ENCODE measurements around the gene TRPM5. TPM values are rescaled to one million over a fixed set of nuclear protein-coding genes. Genes with fewer than 3 reads are reported as not detected.
A peak's percentile ranks its signal among the peaks of the same experiment; 100 is the strongest.

The TRPM5 gene
- total and polyA plus RNA-seq, 2 of the 8 experiments (the other 6 are each of a cell fraction or from before 2014, with no cell fraction given) = 0.02 TPM; not detected in 1

- no peak overlapping the region for H3K4me2 ChIP-seq (ENCODE audit: insufficient read depth in 1 of 2, low read depth in 2 of 2, low read length in 2 of 2)
- H3K79me2 ChIP-seq (ENCODE audit: control insufficient read depth in 1 of 2, insufficient read depth in 2 of 2, low read length in 2 of 2) = no peaks in the 10 kb centered on the region
- peaks cover 0 to 8% (median 4%) of the 10 kb centered on the region in 4 experiments; a peak in 3 of 7 replicates for H3K27me3 ChIP-seq (replicated peaks in 1 of 4; ENCODE audit: control insufficient read depth in 3 of 4, extremely low read depth in 1 of 4, insufficient read depth in 3 of 4, low read length in 3 of 4)
- peak overlapping the region; percentile 53 for H3K4ac ChIP-seq (replicated peaks; ENCODE audit: insufficient read length, low read depth, low read length)
- H4K20me1 ChIP-seq (replicated peaks in 1 of 2; ENCODE audit: control insufficient read depth in 1 of 2, insufficient read depth in 2 of 2, low read length in 2 of 2) = peaks cover 0 to 27% of the 10 kb centered on the region in 2 experiments
- CTCF ChIA-PET (ENCODE audit: partially characterized antibody) = interaction anchor here (4.6 kb wide), 1 partner anchor 99 kb away, joined by 37 read pairs; no protein-coding TSS in a partner anchor
- H3K9me3 ChIP-seq (ENCODE audit: insufficient read depth in 2 of 2, low read depth in 1 of 2, low read length in 1 of 2) = no peaks in the 10 kb centered on the region; a peak in 1 of 4 replicates
- H3K9ac ChIP-seq (replicated peaks in 1 of 4; ENCODE audit: extremely low read depth in 1 of 4, low read depth in 3 of 4, low read length in 3 of 4) = no peak overlapping the region
- no peak overlapping the region for H3K23ac ChIP-seq (ENCODE audit: insufficient read length)
- no peak overlapping the region for H3K18ac ChIP-seq (ENCODE audit: extremely low read depth, low read length)
- peak overlapping the region; percentile 14; the same call in 1 of the 2 replicates for H4K8ac ChIP-seq (ENCODE audit: extremely low read depth, insufficient read depth, low read length)
- WGBS, 2 experiments (ENCODE audit: extremely low coverage in 1 of 2, insufficient coverage in 1 of 2, insufficient read length in 1 of 2, insufficient replicate concordance in 2 of 2, low coverage in 1 of 2, low lambda C conversion rate in 2 of 2, missing lambda C conversion rate in 1 of 2) = 87% methylated on average over 22 of the region's 22 CpGs; no CpG with 5 or more reads in 1 of the 2 experiments
- peak overlapping the region; percentile 67; the same call in 1 of the 2 replicates for H2AK5ac ChIP-seq (ENCODE audit: low read depth, low read length)
- POLR2A ChIA-PET (ENCODE audit: partially characterized antibody) = no interaction called here
- H2BK20ac ChIP-seq (ENCODE audit: low read length) = no peak overlapping the region
- H2BK12ac ChIP-seq (ENCODE audit: low read depth, low read length) = no peak overlapping the region
- no peak overlapping the region for H2BK15ac ChIP-seq (ENCODE audit: low read length)
- no peaks in the 10 kb centered on the region for H3K79me1 ChIP-seq (ENCODE audit: low read depth, low read length)
- FAIRE-seq (no peak), DNase-seq (ENCODE audit: low read depth in 1 of 2, low spot score in 2 of 2) (no peak)
- no peak overlapping the region for H3K14ac ChIP-seq (ENCODE audit: insufficient read length)
- H3K4me3 ChIP-seq (ENCODE audit: extremely low read depth in 1 of 4, insufficient read depth in 2 of 4, low read depth in 3 of 4, low read length in 4 of 4) = no peak overlapping the region
- H3K36me3 ChIP-seq (ENCODE audit: control insufficient read depth in 2 of 4, insufficient read depth in 4 of 4, low read length in 3 of 4) = no peaks in the 10 kb centered on the region
- no peak overlapping the region for H4K91ac ChIP-seq (replicated peaks; ENCODE audit: insufficient read length, low read length)
- H3K4me1 ChIP-seq (replicated peaks in 1 of 4; ENCODE audit: control insufficient read depth in 3 of 4, insufficient read depth in 4 of 4, low read length in 3 of 4) = no peaks in the 10 kb centered on the region; a peak in 1 of 7 replicates
- H4K5ac ChIP-seq (ENCODE audit: insufficient read length, low read depth, low read length) = no peak overlapping the region
- H2BK5ac ChIP-seq (ENCODE audit: low read depth, low read length) = peak overlapping the region; percentile 4; the same call in 1 of the 2 replicates
- H3K27ac ChIP-seq (ENCODE audit: low read depth, low read length) = no peak overlapping the region
- no peak overlapping the region for H2BK120ac ChIP-seq (replicated peaks; ENCODE audit: low read depth, low read length)
- no peak overlapping the region for H3K56ac ChIP-seq (replicated peaks; ENCODE audit: insufficient read length, low read depth, low read length)
- peaks cover 26% of the 10 kb centered on the region; the same call in 1 of the 2 replicates for H3K23me2 ChIP-seq (ENCODE audit: low read depth, low read length)
- H2AFZ ChIP-seq (ENCODE audit: low read length) = no peak overlapping the region
- TF ChIP-seq EZH2 (IDR thresholded peaks at IDR 0.05; ENCODE audit: low read depth, low read length, severe bottlenecking) = no peak
- TF ChIP-seq TAF1 (IDR thresholded peaks at IDR 0.05; ENCODE audit: low read depth, low read length) = no peak
- no peak for TF ChIP-seq SAP30 (IDR thresholded peaks at IDR 0.05; ENCODE audit: insufficient read depth, insufficient replicate concordance, low read length)
- no peak for TF ChIP-seq CBX8 (IDR thresholded peaks at IDR 0.05; ENCODE audit: borderline replicate concordance, low read depth, low read length)
Observed at GRCh38 chr11:2433106-2433925, 11.0 kb downstream of the TRPM5 start.

All from H1 (cell line).